GM10266 (cell line): ENCODE measurements around the gene RUVBL1.

ENCODE experiments used
- DNase-seq: peaks from one replicate; pipeline ENCODE4 v3.0.0; 2012; ENCODE audit errors: extremely low spot score
- CTCF ChIP-seq: IDR thresholded peaks from 2 replicates; pipeline ENCODE4 v1.5.1; 2012; ENCODE audit warnings: mild to moderate bottlenecking, low read depth; ENCODE audit not compliant: control insufficient read depth, insufficient read depth; ENCODE audit errors: missing control alignments

The RUVBL1 gene

GRCh38 chr3:128131897-128132646 lies 8.5 kb upstream of the RUVBL1 start:
- no peak for DNase-seq
- no peak for TF ChIP-seq CTCF

GRCh38 chr3:128128251-128128650 lies 4.6 kb upstream of the RUVBL1 start:
- no peak for DNase-seq
- no peak for TF ChIP-seq CTCF

GRCh38 chr3:128127236-128127635 lies 3.6 kb upstream of the RUVBL1 start:
- no peak for TF ChIP-seq CTCF
- no peak for DNase-seq

- TF ChIP-seq CTCF: no peak
- DNase-seq: no peak
These were observed 465 bp downstream of the RUVBL1 start for GRCh38 chr3:128123156-128123537.

- DNase-seq: no peak
- no peak for TF ChIP-seq CTCF
These were observed 1.6 kb downstream of the RUVBL1 start for GRCh38 chr3:128122013-128122412.

GRCh38 chr3:128113817-128114794 lies 9.5 kb downstream of the RUVBL1 start:
- no peak for TF ChIP-seq CTCF
- DNase-seq: no peak

GRCh38 chr3:128112357-128112968 lies 11.1 kb downstream of the RUVBL1 start:
- DNase-seq: no peak
- no peak for TF ChIP-seq CTCF
